ENCODE data around the gene RFLNA.
"Not testable (repeated sequence)": the region's sequence is repeated elsewhere in the genome, so short reads cannot be mapped to it uniquely, and the experiment has no call there.

RFLNA gene

GRCh38 chr12:124321556-124322270 lies 26.8 kb downstream of the RFLNA start:
- no peak for DNase-seq

- no peak for DNase-seq
Observed at GRCh38 chr12:124322271-124322998, 27.5 kb downstream of the RFLNA start.

- not testable (repeated sequence) for DNase-seq
Observed at GRCh38 chr12:124322999-124323328, 28.1 kb downstream of the RFLNA start.

GRCh38 chr12:124323771-124324530 lies 29.1 kb downstream of the RFLNA start:
- no peak for DNase-seq

- DNase-seq = no peak
Observed at GRCh38 chr12:124324803-124325705, 30.2 kb downstream of the RFLNA start.

- no peak for DNase-seq
Observed at GRCh38 chr12:124326104-124326503, 31.2 kb downstream of the RFLNA start.

GRCh38 chr12:124326871-124327270 lies 32.0 kb downstream of the RFLNA start:
- DNase-seq = no peak

- DNase-seq = no peak
Observed at GRCh38 chr12:124327362-124328043, 32.6 kb downstream of the RFLNA start.

- DNase-seq = no peak
Observed at GRCh38 chr12:124328116-124328515, 33.2 kb downstream of the RFLNA start.

GRCh38 chr12:124328636-124329035 lies 33.7 kb downstream of the RFLNA start:
- DNase-seq = no peak

- no peak for DNase-seq
Observed at GRCh38 chr12:124332058-124332672, 37.3 kb downstream of the RFLNA start.

- no peak for DNase-seq
Observed at GRCh38 chr12:124332900-124333299, 38.0 kb downstream of the RFLNA start.

GRCh38 chr12:124333724-124334123 lies 38.8 kb downstream of the RFLNA start:
- no peak for DNase-seq

- DNase-seq = no peak
Observed at GRCh38 chr12:124334266-124334665, 39.4 kb downstream of the RFLNA start.

- no peak for DNase-seq
Observed at GRCh38 chr12:124334976-124335375, 40.1 kb downstream of the RFLNA start.

- no peak for DNase-seq
Observed at GRCh38 chr12:124335426-124336183, 40.7 kb downstream of the RFLNA start.

GRCh38 chr12:124336184-124336437 lies 41.2 kb downstream of the RFLNA start:
- no peak for DNase-seq

GRCh38 chr12:124336742-124337520 lies 42.0 kb downstream of the RFLNA start:
- DNase-seq = no peak

GRCh38 chr12:124337622-124338021 lies 42.7 kb downstream of the RFLNA start:
- DNase-seq = no peak

- no peak for DNase-seq
Observed at GRCh38 chr12:124338448-124338847, 43.6 kb downstream of the RFLNA start.
